Measurements from ENCODE around the gene PUS10.
"Not testable (repeated sequence)": the region's sequence is repeated elsewhere in the genome, so short reads cannot be mapped to it uniquely, and the experiment has no call there.

The PUS10 gene

DNA sequence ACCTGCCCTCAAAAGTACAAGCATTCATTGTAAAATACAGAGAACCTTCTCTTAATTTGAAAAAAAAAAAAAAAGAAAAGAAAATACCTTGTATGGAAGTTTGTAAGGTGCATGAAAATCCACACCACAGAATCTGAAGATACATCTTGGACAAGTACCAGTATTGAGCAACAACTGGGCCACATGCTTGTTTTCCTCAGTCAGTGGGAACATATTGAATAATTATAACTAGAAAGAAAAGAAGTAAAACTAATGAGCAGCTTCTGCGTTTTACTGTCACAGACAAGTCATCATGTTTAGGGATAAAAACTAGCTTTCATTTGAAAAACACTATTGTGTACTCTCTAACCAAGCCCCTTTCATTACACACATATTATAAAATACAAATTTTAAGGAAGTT, 6.4 kb downstream of the PUS10 start:
- DNase-seq (ENCODE audit: low read depth), result no peak

DNA sequence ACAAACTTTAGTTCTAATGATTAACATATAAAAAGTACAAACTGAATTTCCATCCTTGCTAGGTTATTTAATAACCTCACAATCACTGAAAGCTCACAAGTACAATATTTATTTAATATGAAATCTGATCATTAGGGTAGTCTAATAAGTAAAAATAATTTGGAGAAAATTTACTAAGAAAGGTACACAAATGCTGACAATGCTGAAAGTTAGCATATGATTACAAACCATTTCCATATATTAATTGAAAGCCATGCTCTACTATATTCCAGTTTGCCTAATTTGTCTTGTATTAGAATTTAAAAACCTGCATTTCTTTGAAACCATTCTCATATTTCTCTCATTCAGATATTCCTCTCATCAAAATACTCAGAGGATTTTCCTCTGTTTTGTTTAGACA, 8.7 kb downstream of the PUS10 start:
- DNase-seq (ENCODE audit: low read depth), result no peak

- DNase-seq (ENCODE audit: low read depth), result no peak
Observed at GRCh38 chr2:61006486-61007105, 11.5 kb downstream of the PUS10 start.

DNA sequence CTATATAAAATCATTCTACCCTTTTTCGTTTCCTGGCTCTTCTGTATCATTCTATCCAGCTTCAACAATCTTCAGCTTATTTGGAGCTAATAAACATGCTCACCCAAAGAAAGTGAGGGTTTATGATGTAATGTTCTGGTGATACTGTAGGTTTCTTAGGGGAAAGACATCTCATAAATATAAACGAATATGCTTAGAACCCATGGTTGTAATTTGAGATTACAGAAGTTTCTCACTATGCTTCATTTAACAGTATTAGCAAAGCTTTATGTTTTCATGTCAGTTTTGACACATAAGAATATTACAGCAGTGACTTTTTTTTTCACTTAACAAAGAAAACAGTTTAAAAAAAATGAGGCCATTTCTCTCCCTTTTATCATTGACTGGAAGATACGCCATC, 12.3 kb downstream of the PUS10 start:
- DNase-seq (ENCODE audit: low read depth), result no peak

- DNase-seq (ENCODE audit: low read depth), result no peak
Observed at GRCh38 chr2:60998628-60999545, 19.2 kb downstream of the PUS10 start.

DNA sequence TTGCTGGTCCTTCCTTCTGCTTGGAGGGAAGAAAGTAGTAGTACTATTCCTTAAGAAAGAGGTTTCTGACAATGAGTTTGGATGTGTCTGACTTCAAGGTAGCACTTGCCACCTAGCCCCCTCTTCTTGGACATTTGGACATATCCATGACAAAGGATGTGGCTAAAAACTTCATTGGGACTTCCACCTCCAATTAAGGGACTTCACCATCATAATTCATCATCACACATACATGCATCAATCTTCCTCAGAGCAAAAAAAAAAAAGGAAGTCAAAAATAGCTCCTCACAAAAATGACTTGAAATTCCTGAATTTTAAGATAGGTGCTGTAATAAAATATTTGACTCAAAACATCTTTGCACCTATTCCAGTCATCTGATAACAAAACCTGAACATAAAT, 23.9 kb downstream of the PUS10 start:
- DNase-seq (ENCODE audit: low read depth), result no peak

DNA sequence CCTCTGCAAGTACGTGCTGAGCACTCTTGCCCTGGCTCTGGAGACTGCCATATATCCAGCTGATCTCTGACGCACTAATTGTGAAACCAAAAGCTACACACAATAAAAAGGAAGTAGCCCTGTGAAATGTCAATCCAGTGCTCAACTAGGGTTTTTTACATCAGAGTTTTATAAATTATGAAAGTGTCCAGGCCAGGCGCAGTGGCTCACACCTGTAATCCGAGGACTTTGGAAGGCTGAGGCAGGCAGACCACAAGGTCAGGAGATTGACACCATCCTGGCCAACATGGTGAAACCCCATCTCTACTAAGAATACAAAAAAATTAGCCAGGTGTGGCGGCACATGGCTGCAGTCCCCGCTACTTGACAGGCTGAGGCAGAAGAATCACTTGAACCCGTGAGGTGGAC, 25.1 kb downstream of the PUS10 start:
- DNase-seq (ENCODE audit: low read depth), result no peak

- no peak for DNase-seq (ENCODE audit: low read depth)
Observed at GRCh38 chr2:60991644-60992043, 26.4 kb downstream of the PUS10 start.

DNA sequence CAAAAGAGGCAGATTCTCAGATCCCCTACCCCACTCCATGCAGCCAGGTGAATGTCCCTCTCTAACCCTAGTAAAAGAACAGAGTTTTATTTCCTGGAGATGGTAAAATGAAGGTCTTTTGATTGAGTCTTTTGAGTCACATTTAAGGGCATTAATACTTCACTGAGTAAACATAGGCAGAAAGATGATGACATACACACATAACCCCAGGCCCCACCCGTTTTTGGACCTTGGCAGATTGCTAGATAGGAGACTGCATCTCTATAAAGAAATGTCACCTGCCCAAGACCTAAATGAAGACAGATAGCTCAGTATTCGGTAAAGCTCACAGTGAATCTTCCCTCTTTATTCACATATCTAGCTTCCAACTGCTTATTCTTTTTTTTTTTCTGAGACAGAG, 28.8 kb downstream of the PUS10 start:
- no peak for DNase-seq (ENCODE audit: low read depth)

GRCh38 chr2:60987656-60988055, 30.4 kb downstream of the PUS10 start:
- DNase-seq (ENCODE audit: low read depth), result not testable (repeated sequence)

- no peak for DNase-seq (ENCODE audit: low read depth)
Observed at GRCh38 chr2:60987041-60987440, 31.0 kb downstream of the PUS10 start.

- no peak for DNase-seq (ENCODE audit: low read depth)
Observed at GRCh38 chr2:60984720-60985119, 33.3 kb downstream of the PUS10 start.

DNA sequence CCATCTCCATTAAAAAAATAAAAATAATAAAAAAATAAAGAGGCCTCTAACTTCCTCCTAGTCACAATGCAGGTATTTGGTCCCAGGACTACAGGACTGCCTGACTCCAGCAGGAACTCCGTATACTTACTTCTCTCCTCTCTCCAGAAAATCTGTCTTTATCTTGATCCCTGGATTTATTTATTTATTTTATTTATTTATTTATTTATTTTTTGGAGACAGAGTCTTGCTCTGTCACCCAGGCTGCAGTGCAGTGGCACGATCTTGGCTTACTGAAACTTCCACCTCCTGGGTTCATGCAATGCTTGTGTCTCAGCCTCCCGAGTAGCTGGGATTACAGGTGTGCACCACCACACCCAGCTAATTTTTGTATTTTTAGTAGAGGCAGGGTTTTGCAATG, 36.0 kb downstream of the PUS10 start:
- not testable (repeated sequence) for DNase-seq (ENCODE audit: low read depth)

- DNase-seq (ENCODE audit: low read depth), result no peak
Observed at GRCh38 chr2:60980071-60980815, 37.8 kb downstream of the PUS10 start.

- no peak for DNase-seq (ENCODE audit: low read depth)
Observed at GRCh38 chr2:60979231-60979630, 38.8 kb downstream of the PUS10 start.

DNA sequence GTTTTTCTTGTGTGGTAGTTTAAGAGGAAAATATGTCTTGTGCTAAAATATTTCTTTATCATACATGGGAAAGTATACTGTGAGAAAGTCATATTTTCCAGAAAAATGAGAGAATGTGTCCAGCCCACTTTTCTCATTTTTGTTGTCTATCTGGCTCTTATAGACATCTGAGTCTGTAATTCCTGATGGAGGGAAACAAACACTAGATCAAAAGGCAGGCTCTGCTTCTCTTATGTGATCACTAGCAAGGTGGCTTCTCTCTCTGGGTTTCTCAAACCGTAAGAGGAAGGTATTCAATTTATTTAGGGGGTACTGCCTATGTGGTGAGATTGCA, 40.5 kb downstream of the PUS10 start:
- DNase-seq (ENCODE audit: low read depth), result no peak

DNA sequence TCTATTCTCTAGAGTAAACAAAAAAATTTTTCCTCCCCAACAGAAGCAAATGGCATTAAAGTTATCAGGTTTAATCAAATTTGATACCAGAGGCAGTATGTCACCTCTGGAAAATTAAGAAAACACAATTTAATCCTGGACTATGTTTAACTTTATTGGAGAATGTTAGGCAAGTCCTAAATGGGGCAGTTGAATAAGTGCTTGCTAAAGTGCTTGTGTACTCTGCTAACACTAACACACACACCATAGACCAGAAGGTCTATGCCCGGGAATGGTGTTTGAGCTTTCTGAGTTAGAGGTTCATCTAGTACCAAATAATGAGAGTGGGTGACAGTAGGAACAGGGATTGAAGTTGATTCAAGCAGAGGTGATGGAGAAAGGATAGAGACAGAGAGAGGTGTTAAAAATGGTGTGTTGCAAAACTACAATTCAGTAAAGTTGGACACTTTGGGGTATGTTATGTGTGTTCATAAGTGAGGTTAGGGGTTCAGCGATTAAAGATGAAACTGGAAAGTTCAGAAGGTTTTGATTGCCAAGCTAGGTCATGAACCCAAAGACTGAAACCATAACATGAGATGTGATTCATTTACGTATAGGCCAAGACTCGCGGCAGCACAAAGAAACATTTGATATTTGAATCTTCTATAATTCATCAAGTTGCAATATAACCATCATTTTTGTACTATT, 41.0 kb downstream of the PUS10 start:
- no peak for DNase-seq (ENCODE audit: low read depth)

DNA sequence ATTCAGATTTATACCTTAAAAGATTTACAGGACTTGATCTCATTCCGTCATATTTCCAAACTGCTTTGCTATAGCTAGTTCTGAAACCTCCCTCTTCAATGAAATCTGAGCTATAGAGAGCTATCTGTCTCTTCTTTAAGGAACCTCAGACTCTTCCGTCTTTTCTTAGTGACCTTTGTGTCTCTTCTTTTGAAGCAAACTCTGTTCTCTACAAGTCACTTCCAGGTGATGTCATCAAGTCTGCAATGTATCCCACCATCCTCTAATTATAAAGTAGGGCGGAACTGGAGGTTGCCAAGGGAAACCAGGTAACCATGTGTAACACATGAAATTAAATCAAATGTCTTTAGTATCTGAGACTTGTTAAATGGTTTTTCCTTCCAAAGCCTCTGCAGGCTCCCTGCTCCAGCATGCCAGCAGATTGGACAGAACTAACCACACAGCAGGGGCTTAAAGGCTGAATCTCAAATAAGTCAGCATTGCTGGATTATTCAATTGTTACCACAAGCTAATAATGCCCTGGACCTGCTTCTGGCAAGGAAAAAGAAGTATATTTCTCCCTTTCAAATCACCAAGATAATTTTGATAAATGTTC, 41.7 kb downstream of the PUS10 start:
- DNase-seq (ENCODE audit: low read depth), result no peak

DNA sequence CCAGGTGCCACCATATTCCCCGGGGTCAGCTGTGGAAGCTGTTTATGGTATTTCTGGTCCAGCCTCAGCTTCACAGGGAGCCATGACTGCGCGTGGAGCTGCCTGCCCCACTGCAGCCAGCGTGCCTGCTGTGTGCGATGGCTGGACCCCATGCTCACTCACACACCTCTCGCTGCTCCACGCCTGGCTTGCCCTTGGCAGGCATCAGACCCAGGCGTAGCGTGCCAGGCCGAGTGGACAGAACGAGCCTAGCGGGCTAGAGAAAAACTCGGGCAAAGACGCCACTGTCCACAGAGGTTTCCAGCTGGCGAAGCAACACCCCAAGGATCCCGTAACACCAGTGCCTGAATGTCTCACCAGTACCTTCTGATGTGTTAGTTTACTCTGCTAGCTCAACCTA, 43.4 kb downstream of the PUS10 start:
- no peak for DNase-seq (ENCODE audit: low read depth)

DNA sequence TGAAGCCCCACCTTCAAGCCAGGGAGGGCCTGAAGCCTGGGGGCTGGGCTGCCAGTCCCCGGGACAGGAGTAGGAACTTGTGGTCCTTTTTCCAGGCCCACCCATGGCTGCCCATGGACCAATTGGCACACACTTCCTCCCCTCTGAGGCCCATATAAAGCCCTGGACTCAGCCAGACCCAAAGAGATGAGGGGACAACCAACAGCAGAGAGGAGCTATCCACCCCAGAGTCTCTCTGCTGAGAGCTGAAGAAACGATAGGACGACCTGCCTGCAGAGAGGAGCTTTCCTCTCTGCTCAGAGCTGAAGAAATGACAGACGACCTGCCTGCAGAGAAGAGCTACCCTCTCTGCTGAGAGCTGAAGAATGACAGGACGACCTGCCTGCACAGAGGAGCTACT, 44.4 kb downstream of the PUS10 start:
- no peak for DNase-seq (ENCODE audit: low read depth)

DNA sequence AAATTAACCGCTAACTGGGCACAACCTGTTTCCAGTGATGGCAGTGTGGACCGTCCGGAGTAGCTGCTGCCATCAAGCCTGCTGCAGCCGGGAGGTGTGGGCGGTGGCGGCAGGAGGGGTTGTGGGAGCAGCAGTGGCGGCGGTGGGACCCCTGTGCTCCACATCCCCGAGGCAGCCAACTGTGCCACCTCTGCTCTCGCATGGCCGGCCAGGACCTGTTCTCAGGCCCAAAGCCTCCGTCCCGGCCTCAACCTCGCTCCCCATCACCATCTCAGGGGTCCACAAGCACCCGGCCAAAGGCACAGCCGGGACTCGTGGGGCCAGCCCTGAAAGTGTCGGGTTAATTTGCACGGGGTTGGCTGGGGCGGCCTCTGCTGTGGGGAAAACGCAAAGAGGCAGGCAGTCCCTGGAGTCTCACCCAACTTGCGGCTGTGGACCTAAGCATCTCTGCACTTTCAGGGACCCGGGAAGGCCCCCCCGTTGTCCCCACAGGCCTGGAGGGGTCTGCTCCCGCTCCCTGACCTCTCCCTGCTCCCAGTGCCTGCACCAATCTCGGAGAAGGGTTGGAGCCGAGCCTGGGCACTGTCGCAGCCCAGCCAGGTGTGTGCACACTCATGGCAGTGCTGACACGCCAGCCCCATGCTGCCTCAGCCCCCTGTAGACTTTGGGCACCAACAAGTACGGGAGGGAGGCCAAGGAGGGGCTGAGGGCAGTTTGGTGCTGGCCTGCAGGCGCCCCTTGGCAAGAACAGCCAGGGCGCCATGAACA, 45.0 kb downstream of the PUS10 start:
- no peak for DNase-seq (ENCODE audit: low read depth)
